Fibroblast of lung (primary cell): ENCODE measurements around the gene CDH4. TPM values are rescaled to one million over a fixed set of nuclear protein-coding genes. Genes with fewer than 3 reads are reported as not detected.

Experiments used
- DNase-seq, 2 donors: peaks; one replicate each; pipeline versions ENCODE4 v3.0.0 to v3.0.0-alpha.2; 2010; ENCODE audit warnings: low read depth in 2 of 2
- H2AFZ ChIP-seq: 2 replicates; pipeline ENCODE4 v1.5.1; 2012; ENCODE audit warnings: low read length, control low read depth, inconsistent platforms
- H3K27ac ChIP-seq: 2 replicates; pipeline ENCODE4 v1.5.1; 2011; ENCODE audit warnings: low read length, control low read depth; ENCODE audit not compliant: insufficient read depth
- H3K27me3 ChIP-seq: 2 replicates; pipeline ENCODE4 v1.5.1; 2011; ENCODE audit warnings: mild to moderate bottlenecking, low read length; ENCODE audit not compliant: control insufficient read depth, insufficient read depth
- H3K36me3 ChIP-seq: 2 replicates; pipeline ENCODE4 v1.5.1; 2011; ENCODE audit warnings: low read length; ENCODE audit not compliant: control insufficient read depth, insufficient read depth
- H3K4me1 ChIP-seq: 2 replicates; pipeline ENCODE4 v1.5.1; 2011; ENCODE audit warnings: low read length; ENCODE audit not compliant: control insufficient read depth, insufficient read depth; ENCODE audit errors: extremely low read depth
- H3K4me2 ChIP-seq: 2 replicates; pipeline ENCODE4 v1.5.1; 2011; ENCODE audit warnings: low read length, control low read depth; ENCODE audit not compliant: insufficient read depth; ENCODE audit errors: extremely low read depth
- H3K4me3 ChIP-seq, 4 experiments: fragments of 200-600 bp in 1 of 4; sonication (generic) in 1 of 4; replicated peaks in 1 of 4; 2 replicates each; pipeline ENCODE4 v1.5.1; 2011 to 2016; ENCODE audit warnings: low read length in 4 of 4, low read depth in 3 of 4, mild to moderate bottlenecking in 3 of 4, control low read depth in 2 of 4, inconsistent platforms in 1 of 4, mixed read lengths in 1 of 4; ENCODE audit not compliant: insufficient read depth in 1 of 4; ENCODE audit errors: control extremely low read depth in 1 of 4
- H3K79me2 ChIP-seq: 2 replicates; pipeline ENCODE4 v1.5.1; 2012; ENCODE audit warnings: mild to moderate bottlenecking, low read length, inconsistent platforms; ENCODE audit not compliant: control insufficient read depth, insufficient read depth
- H3K9ac ChIP-seq: 2 replicates; pipeline ENCODE4 v1.5.1; 2011; ENCODE audit warnings: mild to moderate bottlenecking, low read length, control low read depth; ENCODE audit not compliant: insufficient read depth
- H3K9me3 ChIP-seq: 2 replicates; pipeline ENCODE4 v1.5.1; 2012; ENCODE audit warnings: low read depth, low read length; ENCODE audit not compliant: control insufficient read depth, insufficient read depth
- H4K20me1 ChIP-seq: 2 replicates; pipeline ENCODE4 v1.5.1; 2011; ENCODE audit warnings: low read length; ENCODE audit not compliant: control insufficient read depth, insufficient read depth; ENCODE audit errors: extremely low read depth
- EZH2 ChIP-seq: IDR thresholded peaks from 2 replicates; pipeline ENCODE4 v1.5.1; 2012; ENCODE audit warnings: low read length, control low read depth, mild to moderate bottlenecking; ENCODE audit errors: missing control alignments
- polyA plus RNA-seq, 2 donors: library from polyadenylated mRNA; depleted of rRNA in 1 of 2; stranded (reverse) in 1 of 2; unstranded in 1 of 2; fragments of >200 nt; gene quantifications; 2 replicates each; pipeline ENCODE4 v1.2.1, GENCODE V29; 2011 to 2012; ENCODE audit warnings: missing spikeins in 1 of 2
- total RNA-seq: library from RNA; depleted of rRNA; stranded (reverse); fragments of >200 nt; gene quantifications from 2 replicates; pipeline ENCODE4 v1.2.1, GENCODE V29; 2014
- TF ChIP-seq, protein P1 (sequence below), 2 donors: IDR thresholded peaks in 1 of 2; conservative IDR thresholded peaks in 1 of 2; 1 replicate in 1 of 2; 2 replicates in 1 of 2; pipeline ENCODE4 v1.5.1; 2011 to 2012; ENCODE audit warnings: low read length in 2 of 2, control low read depth in 1 of 2, inconsistent platforms in 1 of 2, low read depth in 1 of 2, mild to moderate bottlenecking in 1 of 2

CDH4 gene
- total and polyA plus RNA-seq, 2 donors (not counting 1 experiment from before 2014, with no cell fraction given): 4.8 to 6.8 TPM

DNA sequence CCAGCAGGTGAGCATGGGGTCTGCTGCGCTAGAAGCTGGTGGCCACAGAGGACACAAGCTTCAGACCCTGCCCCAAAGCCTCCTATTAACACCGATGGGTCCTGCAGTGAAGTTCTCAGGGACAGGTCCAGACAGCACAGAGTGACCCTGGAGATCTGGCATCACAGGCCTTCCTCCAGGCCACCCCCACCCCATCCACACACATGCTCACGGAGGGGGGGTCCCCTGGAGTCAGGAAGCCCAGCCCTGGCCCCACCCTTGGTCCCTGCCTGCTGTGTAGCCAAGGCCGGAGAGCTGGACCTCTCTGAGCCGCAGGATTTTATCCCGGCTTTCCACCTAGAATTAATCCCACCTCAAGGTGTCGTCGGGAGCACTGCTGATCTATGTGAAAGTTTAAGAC lies 646.3 kb downstream of the CDH4 start:
- H3K4me3 ChIP-seq: no peak overlapping the region
- no peaks in the 10 kb centered on the region for H3K27me3 ChIP-seq
- TF ChIP-seq, protein P1, sequence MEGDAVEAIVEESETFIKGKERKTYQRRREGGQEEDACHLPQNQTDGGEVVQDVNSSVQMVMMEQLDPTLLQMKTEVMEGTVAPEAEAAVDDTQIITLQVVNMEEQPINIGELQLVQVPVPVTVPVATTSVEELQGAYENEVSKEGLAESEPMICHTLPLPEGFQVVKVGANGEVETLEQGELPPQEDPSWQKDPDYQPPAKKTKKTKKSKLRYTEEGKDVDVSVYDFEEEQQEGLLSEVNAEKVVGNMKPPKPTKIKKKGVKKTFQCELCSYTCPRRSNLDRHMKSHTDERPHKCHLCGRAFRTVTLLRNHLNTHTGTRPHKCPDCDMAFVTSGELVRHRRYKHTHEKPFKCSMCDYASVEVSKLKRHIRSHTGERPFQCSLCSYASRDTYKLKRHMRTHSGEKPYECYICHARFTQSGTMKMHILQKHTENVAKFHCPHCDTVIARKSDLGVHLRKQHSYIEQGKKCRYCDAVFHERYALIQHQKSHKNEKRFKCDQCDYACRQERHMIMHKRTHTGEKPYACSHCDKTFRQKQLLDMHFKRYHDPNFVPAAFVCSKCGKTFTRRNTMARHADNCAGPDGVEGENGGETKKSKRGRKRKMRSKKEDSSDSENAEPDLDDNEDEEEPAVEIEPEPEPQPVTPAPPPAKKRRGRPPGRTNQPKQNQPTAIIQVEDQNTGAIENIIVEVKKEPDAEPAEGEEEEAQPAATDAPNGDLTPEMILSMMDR (conservative IDR thresholded peaks at IDR 0.05 in 1 of 2, IDR thresholded peaks at IDR 0.05 in 1 of 2; ENCODE audit: low read depth in 1 of 2, low read length in 2 of 2): no peak
- no peak for TF ChIP-seq EZH2
- no peak overlapping the region for H3K27ac ChIP-seq
- H3K4me2 ChIP-seq: no peak overlapping the region
- no peak overlapping the region for H2AFZ ChIP-seq
- DNase-seq: no peak
- no peaks in the 10 kb centered on the region for H3K9me3 ChIP-seq
- H3K79me2 ChIP-seq: no peaks in the 10 kb centered on the region
- no peak overlapping the region for H3K9ac ChIP-seq
- no peaks in the 10 kb centered on the region for H3K4me1 ChIP-seq
- H4K20me1 ChIP-seq: no peaks in the 10 kb centered on the region
- no peaks in the 10 kb centered on the region for H3K36me3 ChIP-seq

GRCh38 chr20:61900011-61900944 lies 648.2 kb downstream of the CDH4 start:
- peak; percentile 5 to 28 for DNase-seq
- Histone ChIP-seq H3K27ac (no peak overlapping the region), H3K36me3 (no peaks in the 10 kb centered on the region), H2AFZ (no peak overlapping the region), H3K79me2 (no peaks in the 10 kb centered on the region), H3K9me3 (no peaks in the 10 kb centered on the region), H3K4me1 (no peaks in the 10 kb centered on the region), H3K4me2 (no peak overlapping the region), H3K9ac (no peak overlapping the region), H4K20me1 (no peaks in the 10 kb centered on the region), H3K4me3 (no peak overlapping the region), H3K27me3 (no peaks in the 10 kb centered on the region)
- TF ChIP-seq, protein P1 (conservative IDR thresholded peaks at IDR 0.05 in 1 of 2, IDR thresholded peaks at IDR 0.05 in 1 of 2; ENCODE audit: low read depth in 1 of 2, low read length in 2 of 2): no peak
- no peak for TF ChIP-seq EZH2

DNA sequence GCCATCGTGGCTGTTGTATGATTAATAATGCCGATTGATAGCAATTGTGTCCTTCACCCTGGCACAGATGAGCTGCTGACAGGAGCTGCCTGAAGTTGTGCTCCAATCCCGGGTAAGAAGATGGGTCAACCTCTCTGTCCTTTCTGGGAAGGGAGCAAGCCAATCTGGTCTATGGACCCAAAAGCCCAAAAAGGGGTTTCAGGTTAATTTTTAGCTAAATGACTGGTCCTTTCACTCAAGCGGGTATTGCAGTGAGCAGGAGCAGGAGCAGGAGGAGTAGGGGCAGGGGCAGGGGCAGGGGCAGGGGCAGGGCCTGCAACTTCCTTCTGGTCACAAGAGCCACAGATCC lies 648.9 kb downstream of the CDH4 start:
- Histone ChIP-seq H3K4me1 (no peaks in the 10 kb centered on the region), H3K9ac (no peak overlapping the region), H2AFZ (no peak overlapping the region), H3K4me3 (no peak overlapping the region), H3K27me3 (no peaks in the 10 kb centered on the region), H3K36me3 (no peaks in the 10 kb centered on the region), H3K27ac (no peak overlapping the region), H3K4me2 (no peak overlapping the region), H3K9me3 (no peaks in the 10 kb centered on the region), H3K79me2 (no peaks in the 10 kb centered on the region), H4K20me1 (no peaks in the 10 kb centered on the region)
- no peak for TF ChIP-seq EZH2
- TF ChIP-seq, protein P1 (conservative IDR thresholded peaks at IDR 0.05 in 1 of 2, IDR thresholded peaks at IDR 0.05 in 1 of 2; ENCODE audit: low read depth in 1 of 2, low read length in 2 of 2): no peak
- no peak for DNase-seq
